Measurements from ENCODE around the gene FBXO21. TPM values are rescaled to one million over a fixed set of nuclear protein-coding genes. Genes with fewer than 3 reads are reported as not detected.

Gene FBXO21
- total RNA-seq, 4 donors from 2014 or later, result 76.8 to 133 (median 87.7) TPM

GRCh38 chr12:117149431-117149830 is 40.8 kb downstream of the FBXO21 start:
- H3K4me3 ChIP-seq (ENCODE audit: low read depth, poor library complexity, severe bottlenecking), result no peak overlapping the region
- intact Hi-C loops (cut with DNase I; ENCODE audit: low total_unique reads), result no loop called here
- TF ChIP-seq CTCF (IDR thresholded peaks at IDR 0.05) (no peak), POLR2A (IDR thresholded peaks at IDR 0.05) (no peak)
- 73% methylated on average over 7 of the region's 7 CpGs for WGBS, 2 donors
- DNase-seq (ENCODE audit: low spot score in 2 of 2), result no peak

GRCh38 chr12:117148642-117149041 is 41.6 kb downstream of the FBXO21 start:
- intact Hi-C loops (cut with DNase I; ENCODE audit: low total_unique reads), result no loop called here
- no peak overlapping the region for H3K4me3 ChIP-seq (ENCODE audit: low read depth, poor library complexity, severe bottlenecking)
- no peak for DNase-seq (ENCODE audit: low spot score in 2 of 2)
- TF ChIP-seq CTCF (IDR thresholded peaks at IDR 0.05), result no peak
- no peak for TF ChIP-seq POLR2A (IDR thresholded peaks at IDR 0.05)
- 89 to 95% methylated on average over 6 of the region's 6 CpGs for WGBS, 2 donors

GRCh38 chr12:117147639-117148038 is 42.6 kb downstream of the FBXO21 start:
- H3K4me3 ChIP-seq (ENCODE audit: low read depth, poor library complexity, severe bottlenecking), result no peak overlapping the region
- intact Hi-C loops (cut with DNase I; ENCODE audit: low total_unique reads), result no loop called here
- DNase-seq (ENCODE audit: low spot score in 2 of 2), result no peak
- WGBS, 2 donors, result 75 to 87% methylated on average over 12 of the region's 12 CpGs
- no peak for TF ChIP-seq CTCF (IDR thresholded peaks at IDR 0.05)
- no peak for TF ChIP-seq POLR2A (IDR thresholded peaks at IDR 0.05)

- DNase-seq (ENCODE audit: low spot score in 2 of 2), result no peak
- 87 to 88% methylated on average over 13 of the region's 13 CpGs for WGBS, 2 donors
- TF ChIP-seq POLR2A (IDR thresholded peaks at IDR 0.05) (no peak), CTCF (IDR thresholded peaks at IDR 0.05) (no peak)
- H3K4me3 ChIP-seq (ENCODE audit: low read depth, poor library complexity, severe bottlenecking), result no peak overlapping the region
- intact Hi-C loops (cut with DNase I; ENCODE audit: low total_unique reads), result no loop called here
Observed at GRCh38 chr12:117145597-117146154, 44.6 kb downstream of the FBXO21 start.

GRCh38 chr12:117144599-117144998 is 45.7 kb downstream of the FBXO21 start:
- DNase-seq (ENCODE audit: low spot score in 2 of 2), result no peak
- no peak overlapping the region for H3K4me3 ChIP-seq (ENCODE audit: low read depth, poor library complexity, severe bottlenecking)
- 96 to 97% methylated on average over 15 of the region's 15 CpGs for WGBS, 2 donors
- no peak for TF ChIP-seq CTCF (IDR thresholded peaks at IDR 0.05)
- TF ChIP-seq POLR2A (IDR thresholded peaks at IDR 0.05), result no peak
- intact Hi-C loops (cut with DNase I; ENCODE audit: low total_unique reads), result no loop called here

GRCh38 chr12:117143008-117143532 is 47.2 kb downstream of the FBXO21 start:
- H3K4me3 ChIP-seq (ENCODE audit: low read depth, poor library complexity, severe bottlenecking), result no peak overlapping the region
- WGBS, 2 donors, result 78 to 82% methylated on average over 18 of the region's 18 CpGs
- TF ChIP-seq POLR2A (IDR thresholded peaks at IDR 0.05) (no peak), CTCF (IDR thresholded peaks at IDR 0.05) (no peak)
- DNase-seq (ENCODE audit: low spot score in 2 of 2), result no peak
- intact Hi-C loops (cut with DNase I; ENCODE audit: low total_unique reads), result no loop called here
